Endodermal cell (in vitro differentiated cells): ENCODE data around the gene DPH2. TPM values are rescaled to one million over a fixed set of nuclear protein-coding genes. Genes with fewer than 3 reads are reported as not detected.

Experiments
- DNase-seq: peaks from one replicate; pipeline ENCODE4 v3.0.0-alpha.2; 2017
- H3K27ac ChIP-seq: 2 replicates; pipeline ENCODE4 v1.5.1; 2013; ENCODE audit warnings: mild to moderate bottlenecking, low read depth, low read length, moderate library complexity
- H3K27me3 ChIP-seq: 2 replicates; pipeline ENCODE4 v1.6.1; 2013; ENCODE audit warnings: mild to moderate bottlenecking, low read length, moderate library complexity; ENCODE audit not compliant: insufficient read depth, control insufficient read depth, poor library complexity, severe bottlenecking
- H3K36me3 ChIP-seq: 2 replicates; pipeline ENCODE4 v1.7.0; 2013; ENCODE audit warnings: mild to moderate bottlenecking, low read length, moderate library complexity; ENCODE audit not compliant: control insufficient read depth, insufficient read depth
- H3K4me1 ChIP-seq: one replicate; pipeline ENCODE4 v1.7.0; 2013; ENCODE audit warnings: low read length; ENCODE audit not compliant: control insufficient read depth, insufficient read depth
- H3K4me3 ChIP-seq: 2 replicates; pipeline ENCODE4 v1.5.1; 2013; ENCODE audit warnings: mild to moderate bottlenecking, low read length, moderate library complexity
- H3K9ac ChIP-seq: 2 replicates; pipeline ENCODE4 v1.6.1; 2013; ENCODE audit warnings: mild to moderate bottlenecking, low read length, moderate library complexity; ENCODE audit not compliant: poor library complexity, severe bottlenecking; ENCODE audit errors: extremely low read depth
- H3K9me3 ChIP-seq: 2 replicates; pipeline ENCODE4 v1.6.1; 2013; ENCODE audit warnings: mild to moderate bottlenecking, low read length, moderate library complexity; ENCODE audit not compliant: control insufficient read depth
- H3K27ac Mint-ChIP-seq: 2 replicates; pipeline ENCODE4 v1.8.0; 2020; ENCODE audit warnings: mixed read lengths
- H3K27me3 Mint-ChIP-seq: 2 replicates; pipeline ENCODE4 v1.8.0; 2021; ENCODE audit warnings: mild to moderate bottlenecking, mixed read lengths; ENCODE audit not compliant: insufficient read depth
- H3K36me3 Mint-ChIP-seq: 2 replicates; pipeline ENCODE4 v1.8.0; 2020; ENCODE audit warnings: low read depth, mixed read lengths
- H3K4me1 Mint-ChIP-seq: 2 replicates; pipeline ENCODE4 v1.8.0; 2020; ENCODE audit warnings: mixed read lengths
- H3K4me3 Mint-ChIP-seq: 2 replicates; pipeline ENCODE4 v1.8.0; 2020; ENCODE audit warnings: mild to moderate bottlenecking, moderate library complexity, mixed read lengths
- H3K9me3 Mint-ChIP-seq: 2 replicates; pipeline ENCODE4 v1.8.0; 2020; ENCODE audit warnings: mild to moderate bottlenecking, mixed read lengths
- CTCF ChIP-seq: fragments of 200-600 bp; sonication (generic); conservative IDR thresholded peaks from 2 replicates; pipeline ENCODE4 v1.5.0; 2021; ENCODE audit warnings: antibody characterized with exemption, mild to moderate bottlenecking
- WGBS, 2 experiments: methylation state at CpG; one replicate each; pipeline versions ENCODE4 v1.1.5 to v1.1.7; 2013; ENCODE audit warnings: missing lambda C conversion rate in 2 of 2, mixed read lengths in 1 of 2; ENCODE audit not compliant: insufficient coverage in 1 of 2, insufficient read length in 1 of 2; 5-methylcytosine and 5-hydroxymethylcytosine counted together
- total RNA-seq, 2 donors: library from RNA; stranded (reverse); fragmentation: NEBNext Ultra II Directional in 1 of 2; extraction: Animal tissue kit (Norgen Biotek cat#: 25700) in 1 of 2; gene quantifications; 2 replicates in 1 of 2; 3 replicates in 1 of 2; pipeline ENCODE4 v1.2.1, GENCODE V29; 2021

Gene DPH2
- total RNA-seq, 2 donors from 2014 or later: 28.5 to 31.3 TPM

- Histone ChIP-seq H3K36me3 (peaks cover 35% of the 10 kb centered on the region), H3K4me1 (no peaks in the 10 kb centered on the region), H3K4me3 (no peak overlapping the region), H3K9me3 (no peaks in the 10 kb centered on the region), H3K27me3 (no peaks in the 10 kb centered on the region), H3K9ac (no peak overlapping the region), H3K27ac (no peak overlapping the region)
- TF ChIP-seq CTCF: no peak
- Mint-ChIP-seq H3K27ac (no peak overlapping the region), H3K4me3 (no peak overlapping the region), H3K36me3 (peaks cover 10% of the 10 kb centered on the region), H3K4me1 (peaks cover 10% of the 10 kb centered on the region), H3K27me3 (no peaks in the 10 kb centered on the region), H3K9me3 (no peaks in the 10 kb centered on the region)
- DNase-seq: no peak
- 89 to 100% methylated on average over 2 to 5 of the region's 5 CpGs for WGBS, 2 experiments
These were observed 15.8 kb upstream of the DPH2 start for GRCh38 chr1:43954036-43954435.

GRCh38 chr1:43956234-43956633 is 13.6 kb upstream of the DPH2 start:
- Histone ChIP-seq H3K9me3 (no peaks in the 10 kb centered on the region), H3K27ac (no peak overlapping the region), H3K4me1 (no peaks in the 10 kb centered on the region), H3K9ac (no peak overlapping the region), H3K36me3 (peaks cover 30% of the 10 kb centered on the region), H3K4me3 (no peak overlapping the region), H3K27me3 (no peaks in the 10 kb centered on the region)
- no peak for TF ChIP-seq CTCF
- DNase-seq: no peak
- Mint-ChIP-seq H3K27me3 (no peaks in the 10 kb centered on the region), H3K36me3 (peaks cover 11% of the 10 kb centered on the region), H3K4me3 (no peak overlapping the region), H3K9me3 (no peaks in the 10 kb centered on the region), H3K4me1 (peaks cover 10% of the 10 kb centered on the region), H3K27ac (no peak overlapping the region)
- WGBS, 2 experiments: 93 to 96% methylated on average over 8 of the region's 8 CpGs

- 92 to 93% methylated on average over 7 of the region's 7 CpGs for WGBS, 2 experiments
- H3K4me3 Mint-ChIP-seq: no peak overlapping the region
- DNase-seq: no peak
- TF ChIP-seq CTCF: no peak
- Histone ChIP-seq H3K27me3 (no peaks in the 10 kb centered on the region), H3K4me3 (no peak overlapping the region), H3K36me3 (peaks cover 30% of the 10 kb centered on the region), H3K4me1 (no peaks in the 10 kb centered on the region), H3K9me3 (no peaks in the 10 kb centered on the region), H3K9ac (no peak overlapping the region), H3K27ac (no peak overlapping the region)
- H3K36me3 Mint-ChIP-seq: peaks cover 16% of the 10 kb centered on the region
- H3K4me1 Mint-ChIP-seq: peaks cover 10% of the 10 kb centered on the region
- no peak overlapping the region for H3K27ac Mint-ChIP-seq
- H3K27me3 Mint-ChIP-seq: no peaks in the 10 kb centered on the region
- H3K9me3 Mint-ChIP-seq: no peaks in the 10 kb centered on the region
These were observed 12.3 kb upstream of the DPH2 start for GRCh38 chr1:43957407-43958040.
